ENCODE results near the gene CADM2.

DNA sequence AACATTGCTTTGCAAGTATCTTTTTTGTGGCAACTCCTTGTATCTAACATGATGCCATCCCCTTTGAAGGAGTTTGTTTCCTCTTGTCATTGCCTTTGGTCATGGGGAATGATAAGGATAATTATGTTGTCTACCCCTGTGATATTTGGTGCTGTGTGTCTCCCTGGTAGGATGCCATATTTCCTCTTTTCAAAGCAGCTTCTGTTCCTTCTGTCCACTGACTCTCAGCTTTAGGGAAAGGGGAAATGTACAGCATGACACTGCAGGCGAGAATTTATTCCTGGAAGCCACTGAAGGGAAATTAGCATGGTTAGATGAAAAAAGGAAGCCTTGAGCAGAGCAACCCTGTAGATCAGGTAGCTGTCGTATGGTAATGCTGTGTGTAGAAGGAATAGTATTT, 576.7 kb downstream of the CADM2 start:
- TF ChIP-seq, protein P1, sequence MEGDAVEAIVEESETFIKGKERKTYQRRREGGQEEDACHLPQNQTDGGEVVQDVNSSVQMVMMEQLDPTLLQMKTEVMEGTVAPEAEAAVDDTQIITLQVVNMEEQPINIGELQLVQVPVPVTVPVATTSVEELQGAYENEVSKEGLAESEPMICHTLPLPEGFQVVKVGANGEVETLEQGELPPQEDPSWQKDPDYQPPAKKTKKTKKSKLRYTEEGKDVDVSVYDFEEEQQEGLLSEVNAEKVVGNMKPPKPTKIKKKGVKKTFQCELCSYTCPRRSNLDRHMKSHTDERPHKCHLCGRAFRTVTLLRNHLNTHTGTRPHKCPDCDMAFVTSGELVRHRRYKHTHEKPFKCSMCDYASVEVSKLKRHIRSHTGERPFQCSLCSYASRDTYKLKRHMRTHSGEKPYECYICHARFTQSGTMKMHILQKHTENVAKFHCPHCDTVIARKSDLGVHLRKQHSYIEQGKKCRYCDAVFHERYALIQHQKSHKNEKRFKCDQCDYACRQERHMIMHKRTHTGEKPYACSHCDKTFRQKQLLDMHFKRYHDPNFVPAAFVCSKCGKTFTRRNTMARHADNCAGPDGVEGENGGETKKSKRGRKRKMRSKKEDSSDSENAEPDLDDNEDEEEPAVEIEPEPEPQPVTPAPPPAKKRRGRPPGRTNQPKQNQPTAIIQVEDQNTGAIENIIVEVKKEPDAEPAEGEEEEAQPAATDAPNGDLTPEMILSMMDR (IDR thresholded peaks at IDR 0.05): no peak
- TF ChIP-seq POLR2AphosphoS5 (IDR thresholded peaks at IDR 0.05; ENCODE audit: low read depth, low read length) (no peak), SIN3A (IDR thresholded peaks at IDR 0.05; ENCODE audit: borderline replicate concordance, insufficient read depth, low read depth, low read length) (no peak), TCF7L2 (IDR thresholded peaks at IDR 0.05; ENCODE audit: low read depth, low read length) (no peak)
- TF ChIP-seq, protein P2, sequence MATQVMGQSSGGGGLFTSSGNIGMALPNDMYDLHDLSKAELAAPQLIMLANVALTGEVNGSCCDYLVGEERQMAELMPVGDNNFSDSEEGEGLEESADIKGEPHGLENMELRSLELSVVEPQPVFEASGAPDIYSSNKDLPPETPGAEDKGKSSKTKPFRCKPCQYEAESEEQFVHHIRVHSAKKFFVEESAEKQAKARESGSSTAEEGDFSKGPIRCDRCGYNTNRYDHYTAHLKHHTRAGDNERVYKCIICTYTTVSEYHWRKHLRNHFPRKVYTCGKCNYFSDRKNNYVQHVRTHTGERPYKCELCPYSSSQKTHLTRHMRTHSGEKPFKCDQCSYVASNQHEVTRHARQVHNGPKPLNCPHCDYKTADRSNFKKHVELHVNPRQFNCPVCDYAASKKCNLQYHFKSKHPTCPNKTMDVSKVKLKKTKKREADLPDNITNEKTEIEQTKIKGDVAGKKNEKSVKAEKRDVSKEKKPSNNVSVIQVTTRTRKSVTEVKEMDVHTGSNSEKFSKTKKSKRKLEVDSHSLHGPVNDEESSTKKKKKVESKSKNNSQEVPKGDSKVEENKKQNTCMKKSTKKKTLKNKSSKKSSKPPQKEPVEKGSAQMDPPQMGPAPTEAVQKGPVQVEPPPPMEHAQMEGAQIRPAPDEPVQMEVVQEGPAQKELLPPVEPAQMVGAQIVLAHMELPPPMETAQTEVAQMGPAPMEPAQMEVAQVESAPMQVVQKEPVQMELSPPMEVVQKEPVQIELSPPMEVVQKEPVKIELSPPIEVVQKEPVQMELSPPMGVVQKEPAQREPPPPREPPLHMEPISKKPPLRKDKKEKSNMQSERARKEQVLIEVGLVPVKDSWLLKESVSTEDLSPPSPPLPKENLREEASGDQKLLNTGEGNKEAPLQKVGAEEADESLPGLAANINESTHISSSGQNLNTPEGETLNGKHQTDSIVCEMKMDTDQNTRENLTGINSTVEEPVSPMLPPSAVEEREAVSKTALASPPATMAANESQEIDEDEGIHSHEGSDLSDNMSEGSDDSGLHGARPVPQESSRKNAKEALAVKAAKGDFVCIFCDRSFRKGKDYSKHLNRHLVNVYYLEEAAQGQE (IDR thresholded peaks at IDR 0.05; ENCODE audit: insufficient read depth in 1 of 2, low read depth in 2 of 2, low read length in 1 of 2): no peak
